ENCODE data around the gene NAV1.

GRCh38 chr1:201505503-201505890, 33.4 kb upstream of the NAV1 start:
- TF ChIP-seq CTCF (IDR thresholded peaks at IDR 0.05) = no peak
- peak; percentile 23 to 45 for TF ChIP-seq POLR2A (IDR thresholded peaks at IDR 0.05)
